ENCODE measurements around the gene DPCD. TPM values are rescaled to one million over a fixed set of nuclear protein-coding genes. Genes with fewer than 3 reads are reported as not detected.

Gene DPCD
- total RNA-seq, 1 donor = 36.2 TPM

DNA sequence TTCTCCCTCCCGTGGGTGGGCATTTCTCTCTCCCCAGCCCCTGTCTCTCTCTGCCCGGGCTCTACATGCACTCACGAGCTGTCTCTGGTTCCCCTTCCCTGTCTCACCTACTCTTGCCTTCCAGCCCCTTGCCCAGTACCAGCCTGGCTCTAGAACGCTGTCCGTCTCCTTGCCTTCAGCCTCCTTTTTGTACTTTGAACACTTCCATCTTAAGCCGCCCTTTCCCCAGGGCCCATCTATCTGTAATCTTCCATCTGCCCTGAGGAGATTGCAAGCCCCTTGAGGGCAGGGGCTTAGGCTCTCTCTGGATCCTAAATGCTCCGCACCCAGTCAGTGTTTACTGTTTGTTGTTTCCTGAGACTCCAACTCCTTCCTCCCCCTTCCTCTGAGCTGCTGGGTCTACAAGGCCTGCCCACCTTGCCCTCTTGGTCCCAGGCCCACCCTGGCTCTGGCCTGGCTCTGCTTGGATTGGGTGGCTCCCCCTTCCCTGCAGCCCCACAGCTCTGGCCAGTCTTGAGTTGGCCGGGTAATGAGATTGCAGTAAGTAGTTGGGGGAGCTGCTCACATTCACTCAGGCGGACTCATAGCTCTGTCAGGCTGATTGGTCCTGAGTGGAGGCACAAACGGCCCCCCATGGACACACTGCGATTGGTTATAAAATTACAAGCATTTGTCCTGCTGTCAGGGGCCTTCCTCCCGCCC is 28.4 kb upstream of the DPCD start:
- no peak for DNase-seq (ENCODE audit: insufficient read length, low spot score, missing footprints)

DNA sequence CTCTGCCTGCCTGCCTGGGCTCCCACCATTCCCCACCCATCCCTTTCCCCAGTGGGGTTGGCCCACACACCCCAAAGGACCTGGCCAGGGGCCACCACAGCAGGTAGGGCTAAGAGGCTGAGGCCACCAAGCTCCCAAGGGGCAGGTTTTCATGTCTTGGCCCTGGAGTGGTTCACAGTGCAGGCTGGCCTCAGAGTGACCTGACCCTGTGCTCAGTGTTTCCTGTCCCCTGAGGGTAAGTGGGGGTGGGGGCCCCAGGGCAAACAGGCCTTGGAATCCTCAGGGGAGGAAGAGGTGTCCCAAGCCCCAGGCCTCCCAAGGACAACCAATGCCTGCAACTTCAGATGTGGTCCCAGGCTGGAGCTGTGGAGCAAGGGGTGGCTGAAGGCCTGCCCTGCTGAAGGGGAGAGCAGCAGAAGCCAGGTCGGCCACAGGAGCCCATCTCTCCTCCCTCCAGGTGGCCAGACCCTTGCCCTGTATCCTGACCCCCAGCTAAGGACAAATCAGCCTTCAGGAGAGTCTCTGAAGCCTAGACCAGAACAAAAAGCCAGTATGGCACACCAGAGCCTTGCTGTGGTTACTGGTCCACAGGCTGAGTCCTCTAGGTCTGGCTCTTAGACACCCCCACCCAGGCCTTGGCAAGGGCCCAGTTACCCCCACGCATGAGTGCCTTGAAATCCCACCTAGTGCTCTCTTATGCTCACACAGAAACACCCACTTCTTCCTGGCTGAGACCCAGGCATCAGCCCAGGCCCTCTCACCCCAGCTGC is 27.6 kb upstream of the DPCD start:
- Histone ChIP-seq H3K4me3 (ENCODE audit: insufficient read depth, low read length) (no peak overlapping the region), H3K27ac (ENCODE audit: low read depth, low read length) (no peak overlapping the region), H3K79me2 (ENCODE audit: insufficient read depth, low read length) (no peaks in the 10 kb centered on the region), H3K4me2 (ENCODE audit: insufficient read depth, low read length) (no peak overlapping the region), H3K4me1 (ENCODE audit: insufficient read depth, low read length) (no peaks in the 10 kb centered on the region), H3K36me3 (ENCODE audit: insufficient read depth, low read length) (no peaks in the 10 kb centered on the region), H3K9me3 (ENCODE audit: low read depth, low read length) (no peaks in the 10 kb centered on the region), H2AFZ (ENCODE audit: low read length) (no peak overlapping the region), H3K27me3 (ENCODE audit: insufficient read depth, low read length) (peaks cover 17% of the 10 kb centered on the region), H4K20me1 (ENCODE audit: insufficient read depth, low read length) (no peaks in the 10 kb centered on the region)
- DNase-seq (ENCODE audit: insufficient read length, low spot score, missing footprints) = no peak
- TF ChIP-seq, protein P1, sequence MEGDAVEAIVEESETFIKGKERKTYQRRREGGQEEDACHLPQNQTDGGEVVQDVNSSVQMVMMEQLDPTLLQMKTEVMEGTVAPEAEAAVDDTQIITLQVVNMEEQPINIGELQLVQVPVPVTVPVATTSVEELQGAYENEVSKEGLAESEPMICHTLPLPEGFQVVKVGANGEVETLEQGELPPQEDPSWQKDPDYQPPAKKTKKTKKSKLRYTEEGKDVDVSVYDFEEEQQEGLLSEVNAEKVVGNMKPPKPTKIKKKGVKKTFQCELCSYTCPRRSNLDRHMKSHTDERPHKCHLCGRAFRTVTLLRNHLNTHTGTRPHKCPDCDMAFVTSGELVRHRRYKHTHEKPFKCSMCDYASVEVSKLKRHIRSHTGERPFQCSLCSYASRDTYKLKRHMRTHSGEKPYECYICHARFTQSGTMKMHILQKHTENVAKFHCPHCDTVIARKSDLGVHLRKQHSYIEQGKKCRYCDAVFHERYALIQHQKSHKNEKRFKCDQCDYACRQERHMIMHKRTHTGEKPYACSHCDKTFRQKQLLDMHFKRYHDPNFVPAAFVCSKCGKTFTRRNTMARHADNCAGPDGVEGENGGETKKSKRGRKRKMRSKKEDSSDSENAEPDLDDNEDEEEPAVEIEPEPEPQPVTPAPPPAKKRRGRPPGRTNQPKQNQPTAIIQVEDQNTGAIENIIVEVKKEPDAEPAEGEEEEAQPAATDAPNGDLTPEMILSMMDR (IDR thresholded peaks at IDR 0.05; ENCODE audit: extremely low read depth, low read depth, low read length) = no peak

More for the DNA sequence above, 28.4 kb upstream of the DPCD start:
- no peak overlapping the region for H3K4me3 ChIP-seq (ENCODE audit: insufficient read depth, low read length)
- H3K27me3 ChIP-seq (ENCODE audit: insufficient read depth, low read length) = peaks cover 10% of the 10 kb centered on the region
- no peaks in the 10 kb centered on the region for H3K4me1 ChIP-seq (ENCODE audit: insufficient read depth, low read length)
- H3K36me3 ChIP-seq (ENCODE audit: insufficient read depth, low read length) = no peaks in the 10 kb centered on the region
- H3K79me2 ChIP-seq (ENCODE audit: insufficient read depth, low read length) = no peaks in the 10 kb centered on the region
- H3K4me2 ChIP-seq (ENCODE audit: insufficient read depth, low read length) = no peak overlapping the region
- TF ChIP-seq, protein P1 (IDR thresholded peaks at IDR 0.05; ENCODE audit: extremely low read depth, low read depth, low read length) = no peak
- H4K20me1 ChIP-seq (ENCODE audit: insufficient read depth, low read length) = no peaks in the 10 kb centered on the region
- H3K27ac ChIP-seq (ENCODE audit: low read depth, low read length) = no peak overlapping the region
- H3K9me3 ChIP-seq (ENCODE audit: low read depth, low read length) = no peaks in the 10 kb centered on the region
- no peak overlapping the region for H2AFZ ChIP-seq (ENCODE audit: low read length)

DNA sequence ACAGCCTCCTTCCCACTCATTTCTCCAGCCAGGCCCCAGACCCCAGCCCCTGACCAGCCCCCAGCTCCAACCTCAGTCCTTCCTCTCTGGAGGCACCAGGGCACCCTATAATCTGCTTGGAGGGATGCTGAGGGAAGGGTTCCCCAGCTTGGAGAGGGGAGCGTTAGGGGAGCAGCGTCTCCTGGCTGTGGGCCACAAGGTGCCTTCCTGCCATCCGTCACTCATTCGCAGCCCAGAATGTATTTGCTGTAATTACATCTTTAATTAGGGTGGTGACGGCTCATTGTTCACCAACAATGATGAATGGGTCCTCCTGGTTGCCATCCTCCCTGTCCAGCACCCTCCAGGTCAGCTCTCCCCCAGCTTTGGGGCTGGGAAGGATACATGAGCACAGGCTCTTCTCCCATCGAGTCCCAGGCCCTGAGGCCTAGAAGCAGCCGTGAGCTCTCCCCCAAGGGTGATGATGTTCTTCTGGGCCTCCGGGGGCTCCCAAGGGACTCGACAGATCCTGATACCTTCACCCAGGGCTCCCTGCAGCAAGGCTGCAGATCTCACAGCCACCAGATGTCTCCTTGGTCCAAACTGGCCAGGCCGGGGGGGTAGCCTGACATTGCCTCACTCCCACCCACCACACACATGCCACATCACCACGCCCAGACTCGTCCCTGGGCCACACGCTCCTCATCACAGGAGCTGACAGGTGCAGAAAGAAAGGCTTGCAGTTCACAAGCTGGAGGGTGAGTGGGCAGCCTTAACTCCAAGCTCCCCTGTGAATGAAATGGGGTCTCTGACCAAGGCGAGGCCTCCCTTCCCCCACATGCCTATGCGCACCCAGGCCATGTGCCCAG is 26.8 kb upstream of the DPCD start:
- H3K79me2 ChIP-seq (ENCODE audit: insufficient read depth, low read length) = no peaks in the 10 kb centered on the region
- H3K4me1 ChIP-seq (ENCODE audit: insufficient read depth, low read length) = no peaks in the 10 kb centered on the region
- no peak overlapping the region for H3K27ac ChIP-seq (ENCODE audit: low read depth, low read length)
- no peak for DNase-seq (ENCODE audit: insufficient read length, low spot score, missing footprints)
- no peaks in the 10 kb centered on the region for H3K36me3 ChIP-seq (ENCODE audit: insufficient read depth, low read length)
- TF ChIP-seq, protein P1 (IDR thresholded peaks at IDR 0.05; ENCODE audit: extremely low read depth, low read depth, low read length) = no peak
- no peaks in the 10 kb centered on the region for H4K20me1 ChIP-seq (ENCODE audit: insufficient read depth, low read length)
- H3K27me3 ChIP-seq (ENCODE audit: insufficient read depth, low read length) = peaks cover 25% of the 10 kb centered on the region
- no peak overlapping the region for H3K4me3 ChIP-seq (ENCODE audit: insufficient read depth, low read length)
- H3K9me3 ChIP-seq (ENCODE audit: low read depth, low read length) = no peaks in the 10 kb centered on the region
- no peak overlapping the region for H3K4me2 ChIP-seq (ENCODE audit: insufficient read depth, low read length)
- no peak overlapping the region for H2AFZ ChIP-seq (ENCODE audit: low read length)

Data from osteoblast (primary cell).